ENCODE results near the gene MXD4. TPM values are rescaled to one million over a fixed set of nuclear protein-coding genes. Genes with fewer than 3 reads are reported as not detected.
"Not testable (repeated sequence)": the region's sequence is repeated elsewhere in the genome, so short reads cannot be mapped to it uniquely, and the experiment has no call there.

MXD4 gene
- total RNA-seq, 1 donor from 2014 or later = 5.2 TPM

GRCh38 chr4:2275044-2275397 lies 13.1 kb upstream of the MXD4 start:
- H3K4me1 Mint-ChIP-seq; H3K36me3 Mint-ChIP-seq (ENCODE audit: low read depth); H3K4me3 Mint-ChIP-seq; intact Hi-C loops (cut with micrococcal nuclease); H3K9me3 Mint-ChIP-seq; H3K27ac Mint-ChIP-seq; DNase-seq; H3K27me3 Mint-ChIP-seq: not testable (repeated sequence)

GRCh38 chr4:2274320-2275043 lies 12.6 kb upstream of the MXD4 start:
- Mint-ChIP-seq H3K9me3 (no peaks in the 10 kb centered on the region), H3K36me3 (ENCODE audit: low read depth) (no peaks in the 10 kb centered on the region), H3K4me1 (no peaks in the 10 kb centered on the region), H3K27ac (no peak overlapping the region), H3K4me3 (no peak overlapping the region), H3K27me3 (no peaks in the 10 kb centered on the region)
- DNase-seq = no peak
- intact Hi-C loops (cut with micrococcal nuclease) = no loop called here

DNA sequence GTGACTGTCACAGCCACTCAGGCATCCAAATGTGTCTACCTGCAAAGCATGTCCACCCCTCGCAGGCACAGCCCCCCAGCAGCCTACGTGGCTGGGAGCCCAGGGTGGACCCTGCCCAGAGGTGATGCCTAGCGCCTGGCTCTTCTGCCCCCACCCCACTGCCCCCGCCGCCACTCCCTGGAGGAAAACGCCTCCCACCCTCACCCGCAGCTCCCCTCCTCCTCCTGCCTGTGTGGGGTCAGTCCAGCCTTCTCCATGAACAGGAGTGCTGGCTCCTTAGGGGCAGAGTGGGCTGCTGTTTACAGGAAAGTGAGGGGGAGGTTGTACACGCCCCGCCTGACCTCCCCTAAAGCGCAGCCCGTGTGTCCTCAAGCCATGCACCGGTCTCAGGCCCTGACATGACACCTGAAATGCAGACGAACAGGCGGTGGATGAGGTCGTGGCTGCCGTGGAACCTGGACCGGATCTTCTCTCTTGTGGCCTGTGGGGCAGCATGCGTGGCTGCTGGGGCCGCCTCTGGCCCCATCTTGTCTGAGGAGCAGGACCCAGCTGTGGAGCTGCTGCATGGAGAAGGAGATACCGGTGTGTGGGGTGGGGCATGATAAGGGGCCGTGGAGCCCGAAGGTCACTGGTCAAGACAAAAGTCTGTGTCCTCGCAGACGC lies 11.9 kb upstream of the MXD4 start:
- H3K27ac Mint-ChIP-seq = no peak overlapping the region

DNA sequence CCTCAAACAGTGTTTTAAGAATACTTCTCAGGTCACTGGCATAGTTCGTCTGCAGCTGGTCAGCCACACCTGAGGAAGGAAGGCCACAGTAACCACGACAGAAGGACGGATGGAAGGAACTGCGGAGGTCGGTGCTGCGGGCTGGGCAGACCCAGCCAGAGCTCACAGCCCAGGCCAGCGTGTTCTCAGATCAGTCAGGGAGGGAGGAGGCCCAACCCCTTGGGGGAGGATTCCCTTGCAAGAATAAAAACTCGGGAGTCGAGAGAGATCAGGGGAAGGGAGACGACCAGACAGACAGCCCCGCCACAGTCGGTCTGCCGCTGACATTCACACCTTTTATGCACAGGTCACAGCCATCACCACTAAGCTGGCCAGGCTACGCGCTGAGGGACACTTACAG lies 11.3 kb upstream of the MXD4 start:
- no peaks in the 10 kb centered on the region for H3K9me3 Mint-ChIP-seq
- intact Hi-C loops (cut with micrococcal nuclease) = no loop called here
- H3K36me3 Mint-ChIP-seq (ENCODE audit: low read depth) = no peaks in the 10 kb centered on the region
- no peaks in the 10 kb centered on the region for H3K4me1 Mint-ChIP-seq
- no peak overlapping the region for H3K4me3 Mint-ChIP-seq
- DNase-seq = no peak
- no peak overlapping the region for H3K27ac Mint-ChIP-seq
- no peaks in the 10 kb centered on the region for H3K27me3 Mint-ChIP-seq

More for the DNA sequence above, 11.9 kb upstream of the MXD4 start:
- intact Hi-C loops (cut with micrococcal nuclease) = no loop called here
- Mint-ChIP-seq H3K36me3 (ENCODE audit: low read depth) (no peaks in the 10 kb centered on the region), H3K4me3 (no peak overlapping the region), H3K9me3 (no peaks in the 10 kb centered on the region), H3K27me3 (no peaks in the 10 kb centered on the region), H3K4me1 (no peaks in the 10 kb centered on the region)
- no peak for DNase-seq

DNA sequence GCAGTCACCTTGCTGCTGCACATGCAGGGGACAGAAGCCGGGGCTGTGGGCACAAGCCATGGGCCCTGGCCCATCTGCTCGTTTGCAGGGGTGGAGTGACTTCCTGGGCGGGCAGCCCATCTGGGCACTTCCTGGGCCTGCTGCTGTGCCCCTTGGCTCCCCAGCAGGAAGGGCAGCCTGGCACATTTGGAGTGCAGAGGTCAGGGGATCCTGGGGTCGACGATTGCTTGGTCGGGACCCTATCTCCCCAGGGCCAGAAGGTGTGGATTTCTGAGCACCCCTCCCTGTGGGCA lies 10.9 kb upstream of the MXD4 start:
- Mint-ChIP-seq H3K36me3 (ENCODE audit: low read depth) (no peaks in the 10 kb centered on the region), H3K4me1 (no peaks in the 10 kb centered on the region), H3K4me3 (no peak overlapping the region), H3K27ac (no peak overlapping the region), H3K9me3 (no peaks in the 10 kb centered on the region), H3K27me3 (no peaks in the 10 kb centered on the region)
- no peak for DNase-seq
- intact Hi-C loops (cut with micrococcal nuclease) = no loop called here

DNA sequence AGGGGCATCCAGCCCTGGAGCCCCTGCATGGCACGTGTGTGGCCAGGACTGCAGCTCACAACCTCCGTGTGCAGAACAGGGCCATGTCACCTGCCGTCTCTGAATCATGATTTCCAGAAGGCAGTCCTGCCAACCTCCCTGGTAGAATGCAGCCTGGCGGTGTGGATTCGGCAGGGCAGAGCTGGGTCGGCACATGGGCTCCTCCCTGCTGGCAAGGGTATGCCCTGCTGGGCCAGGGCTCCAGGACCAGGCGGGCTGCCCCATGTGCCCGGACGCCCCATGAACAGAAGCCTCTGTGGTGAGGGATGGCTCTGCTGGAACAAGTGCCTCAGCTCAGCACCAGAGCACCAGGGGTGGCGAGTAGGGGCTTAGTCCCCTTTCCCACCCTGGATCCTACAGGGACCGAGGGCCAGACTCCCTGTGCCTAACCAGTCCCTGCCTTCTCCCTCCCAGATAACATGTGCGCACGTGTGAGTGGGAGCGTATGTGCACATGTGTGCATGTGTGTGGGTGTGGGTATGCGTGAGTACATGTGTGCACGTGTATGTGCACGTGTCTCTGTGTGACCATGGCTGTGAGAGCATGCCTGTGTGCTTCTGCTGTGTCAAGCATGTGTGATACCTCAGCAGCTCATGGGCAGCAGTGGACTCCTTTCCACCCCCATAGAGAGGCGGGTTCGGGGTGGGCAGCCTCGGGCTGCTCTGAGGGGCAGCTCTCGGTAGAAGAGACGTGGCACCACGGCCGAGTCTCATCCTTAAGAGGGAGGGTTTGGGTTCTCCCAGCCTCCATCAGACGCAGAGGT lies 10.3 kb upstream of the MXD4 start:
- Mint-ChIP-seq H3K4me3 (no peak overlapping the region), H3K27ac (no peak overlapping the region), H3K36me3 (ENCODE audit: low read depth) (no peaks in the 10 kb centered on the region), H3K27me3 (no peaks in the 10 kb centered on the region), H3K4me1 (no peaks in the 10 kb centered on the region), H3K9me3 (no peaks in the 10 kb centered on the region)
- DNase-seq = no peak
- intact Hi-C loops (cut with micrococcal nuclease) = no loop called here

DNA sequence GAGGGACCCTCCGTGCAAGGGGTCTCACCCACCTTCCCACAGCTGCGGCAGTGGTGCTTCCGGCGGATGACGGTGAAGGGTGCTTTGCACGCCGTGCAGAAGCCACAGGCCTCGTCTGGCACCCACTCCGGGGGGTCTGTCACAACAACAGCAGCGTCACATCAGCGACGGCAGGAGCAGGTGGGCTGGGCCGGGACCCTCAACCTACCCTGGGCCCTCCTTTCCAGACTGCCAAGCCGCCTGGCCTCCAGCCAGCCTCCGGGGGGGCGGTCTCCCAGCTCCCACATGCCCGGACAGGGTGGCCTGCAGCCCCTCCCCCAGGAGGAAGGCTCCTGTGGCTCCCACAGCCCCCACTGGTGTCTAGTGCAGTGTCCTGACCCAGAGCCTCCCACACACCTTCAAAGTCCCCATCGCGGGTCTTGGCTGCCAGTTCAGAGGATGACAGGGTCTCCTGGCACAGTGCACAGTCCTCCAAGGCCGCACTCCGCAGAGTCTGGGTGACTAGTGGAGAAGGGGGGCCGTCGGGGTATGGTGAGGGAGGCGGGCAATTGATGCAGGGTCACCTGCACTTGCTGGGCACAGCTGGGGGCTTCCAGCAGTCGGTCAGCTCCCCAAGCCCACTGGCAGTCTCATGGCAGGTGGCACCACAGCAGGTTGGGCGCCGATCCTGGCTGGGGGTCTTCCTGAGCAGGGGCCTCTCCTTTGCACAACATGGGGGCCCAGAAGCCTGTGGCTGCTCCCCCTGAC lies 9.5 kb upstream of the MXD4 start:
- Mint-ChIP-seq H3K9me3 (no peaks in the 10 kb centered on the region), H3K4me1 (no peaks in the 10 kb centered on the region), H3K36me3 (ENCODE audit: low read depth) (no peaks in the 10 kb centered on the region), H3K27ac (no peak overlapping the region), H3K4me3 (no peak overlapping the region), H3K27me3 (no peaks in the 10 kb centered on the region)
- intact Hi-C loops (cut with micrococcal nuclease) = no loop called here
- no peak for DNase-seq

DNA sequence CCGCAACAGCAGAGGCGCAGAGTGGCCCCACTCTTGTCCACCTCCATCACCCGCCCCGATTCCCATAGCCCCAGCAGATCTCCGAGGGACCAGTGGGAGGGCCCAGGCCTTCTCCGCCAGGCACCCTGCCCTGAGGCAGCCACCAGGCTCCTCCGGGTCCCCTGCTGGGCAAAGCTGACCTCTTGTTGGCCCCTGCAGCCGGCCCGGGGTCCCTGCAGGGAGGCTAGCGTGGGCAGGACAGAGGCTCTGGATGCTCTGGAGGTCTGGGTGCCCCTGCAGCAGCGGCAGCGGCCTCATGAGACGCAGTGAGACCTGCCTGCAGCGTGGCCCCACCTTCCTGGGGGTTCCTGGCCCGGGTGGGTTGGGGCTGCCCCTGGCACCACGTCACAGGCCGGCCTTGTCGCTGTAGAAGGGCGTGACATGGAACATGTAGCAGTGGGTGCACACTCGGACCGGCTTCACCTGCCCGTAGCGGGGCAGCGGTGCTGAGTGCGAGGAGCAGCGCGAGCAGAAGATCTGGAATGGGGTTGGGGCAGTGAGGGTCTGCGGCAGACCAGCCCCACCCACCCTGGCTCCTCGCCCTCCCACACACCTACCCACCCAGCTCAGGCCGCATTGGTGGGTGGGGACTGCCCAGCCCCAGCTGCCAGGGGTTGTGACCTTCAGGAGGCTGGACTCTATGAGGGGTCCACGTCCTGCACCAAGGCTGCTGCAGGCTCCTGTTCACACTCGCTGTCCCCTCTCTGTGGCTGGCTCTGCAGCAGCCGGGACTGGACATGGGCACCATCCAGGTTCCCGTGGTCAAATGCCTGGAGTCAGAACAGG lies 8.6 kb upstream of the MXD4 start:
- Mint-ChIP-seq H3K4me1 (no peaks in the 10 kb centered on the region), H3K36me3 (ENCODE audit: low read depth) (no peaks in the 10 kb centered on the region), H3K9me3 (no peaks in the 10 kb centered on the region), H3K4me3 (no peak overlapping the region), H3K27ac (no peak overlapping the region), H3K27me3 (no peaks in the 10 kb centered on the region)
- DNase-seq = no peak
- intact Hi-C loops (cut with micrococcal nuclease) = no loop called here

GRCh38 chr4:2269618-2270163 lies 7.8 kb upstream of the MXD4 start:
- no peak for DNase-seq
- H3K4me1 Mint-ChIP-seq = no peaks in the 10 kb centered on the region
- intact Hi-C loops (cut with micrococcal nuclease) = no loop called here
- no peaks in the 10 kb centered on the region for H3K9me3 Mint-ChIP-seq
- H3K27ac Mint-ChIP-seq = no peak overlapping the region
- H3K4me3 Mint-ChIP-seq = no peak overlapping the region
- H3K36me3 Mint-ChIP-seq (ENCODE audit: low read depth) = no peaks in the 10 kb centered on the region
- no peaks in the 10 kb centered on the region for H3K27me3 Mint-ChIP-seq

DNA sequence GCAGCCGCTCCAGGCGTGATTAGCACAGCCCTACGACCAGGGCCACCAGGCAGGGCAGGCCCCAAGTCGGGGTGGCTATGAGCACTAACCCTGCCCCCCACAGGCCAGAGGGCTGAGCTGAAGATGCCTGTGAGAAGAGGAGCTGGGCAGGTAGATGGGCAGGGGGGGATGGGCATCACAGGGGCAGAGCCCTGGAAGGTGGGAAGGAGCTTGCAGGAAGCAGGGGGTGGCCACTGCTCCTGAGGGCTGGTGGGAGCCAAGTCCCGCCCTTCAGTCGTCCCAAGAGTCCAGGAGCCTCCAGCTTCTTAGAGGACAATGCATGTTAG lies 7.3 kb upstream of the MXD4 start:
- Mint-ChIP-seq H3K4me1 (no peaks in the 10 kb centered on the region), H3K4me3 (no peak overlapping the region), H3K27ac (no peak overlapping the region), H3K27me3 (no peaks in the 10 kb centered on the region), H3K36me3 (ENCODE audit: low read depth) (no peaks in the 10 kb centered on the region), H3K9me3 (no peaks in the 10 kb centered on the region)
- intact Hi-C loops (cut with micrococcal nuclease) = no loop called here
- no peak for DNase-seq

- DNase-seq = no peak
- no peaks in the 10 kb centered on the region for H3K9me3 Mint-ChIP-seq
- intact Hi-C loops (cut with micrococcal nuclease) = no loop called here
- no peaks in the 10 kb centered on the region for H3K4me1 Mint-ChIP-seq
- no peaks in the 10 kb centered on the region for H3K27me3 Mint-ChIP-seq
- H3K4me3 Mint-ChIP-seq = no peak overlapping the region
- H3K27ac Mint-ChIP-seq = no peak overlapping the region
- H3K36me3 Mint-ChIP-seq (ENCODE audit: low read depth) = no peaks in the 10 kb centered on the region
These were observed 6.7 kb upstream of the MXD4 start for GRCh38 chr4:2268357-2269205.

DNA sequence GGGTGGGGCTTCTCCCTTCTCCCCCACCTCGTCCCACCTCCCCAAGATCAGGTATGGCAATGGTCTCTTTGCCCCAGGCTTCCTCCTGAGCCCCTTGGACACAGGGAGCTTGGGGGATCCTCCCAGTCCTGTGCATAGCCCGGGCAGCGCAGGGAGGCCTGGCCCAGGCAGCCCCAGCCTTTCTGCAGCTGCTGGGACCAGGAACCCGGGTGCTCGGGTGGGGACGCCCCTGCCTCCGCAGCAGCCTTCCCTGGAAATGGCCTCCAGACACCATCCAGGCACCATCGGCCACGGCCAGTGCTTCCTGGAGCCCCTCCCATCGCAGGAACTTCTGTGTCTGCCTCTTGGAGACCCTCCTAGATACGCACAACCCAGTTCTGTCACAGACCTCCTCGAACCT lies 5.9 kb upstream of the MXD4 start:
- no peak overlapping the region for H3K4me3 Mint-ChIP-seq
- no peaks in the 10 kb centered on the region for H3K27me3 Mint-ChIP-seq
- intact Hi-C loops (cut with micrococcal nuclease) = no loop called here
- H3K4me1 Mint-ChIP-seq = no peaks in the 10 kb centered on the region
- H3K36me3 Mint-ChIP-seq (ENCODE audit: low read depth) = no peaks in the 10 kb centered on the region
- no peak for DNase-seq
- H3K27ac Mint-ChIP-seq = no peak overlapping the region
- H3K9me3 Mint-ChIP-seq = no peaks in the 10 kb centered on the region

Measured in activated CD4-positive, alpha-beta T cell treated with anti-CD3 and anti-CD28 coated beads, Interleukin-2, amount 10 ng/mL, durations not matched to agents 24 days and 14 days (primary cell).